HG03520 (cell line): ENCODE data around the gene TRAF5.
"Not testable (repeated sequence)": the region's sequence is repeated elsewhere in the genome, so short reads cannot be mapped to it uniquely, and the experiment has no call there.

ENCODE experiments used
- ATAC-seq: cut with Tn5 transposase; IDR thresholded peaks from one replicate; pipeline ENCODE4 v1.9.1; 2021; ENCODE audit warnings: mild to moderate bottlenecking, moderate library complexity; ENCODE audit not compliant: unreplicated experiment

Gene TRAF5

DNA sequence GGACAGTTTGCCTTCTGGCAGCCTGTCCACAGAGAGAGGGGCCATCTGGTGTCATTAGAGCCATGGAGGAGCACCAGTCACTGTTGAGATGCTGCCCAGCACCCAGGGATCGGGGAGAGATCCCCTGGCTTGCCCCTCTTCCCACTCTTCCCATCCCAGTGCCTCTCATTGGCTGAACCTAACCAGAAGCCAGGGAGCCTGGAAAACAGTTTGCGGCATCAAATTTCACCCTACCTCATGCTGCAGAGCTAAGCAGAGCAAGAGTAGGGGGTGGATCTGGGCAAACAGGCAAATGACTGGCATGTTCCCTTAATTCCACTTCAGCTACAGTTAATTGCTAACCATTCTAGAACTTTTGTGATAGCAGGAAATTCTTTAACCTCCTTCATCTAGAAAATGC lies 19.1 kb downstream of the TRAF5 start:
- no peak for ATAC-seq

DNA sequence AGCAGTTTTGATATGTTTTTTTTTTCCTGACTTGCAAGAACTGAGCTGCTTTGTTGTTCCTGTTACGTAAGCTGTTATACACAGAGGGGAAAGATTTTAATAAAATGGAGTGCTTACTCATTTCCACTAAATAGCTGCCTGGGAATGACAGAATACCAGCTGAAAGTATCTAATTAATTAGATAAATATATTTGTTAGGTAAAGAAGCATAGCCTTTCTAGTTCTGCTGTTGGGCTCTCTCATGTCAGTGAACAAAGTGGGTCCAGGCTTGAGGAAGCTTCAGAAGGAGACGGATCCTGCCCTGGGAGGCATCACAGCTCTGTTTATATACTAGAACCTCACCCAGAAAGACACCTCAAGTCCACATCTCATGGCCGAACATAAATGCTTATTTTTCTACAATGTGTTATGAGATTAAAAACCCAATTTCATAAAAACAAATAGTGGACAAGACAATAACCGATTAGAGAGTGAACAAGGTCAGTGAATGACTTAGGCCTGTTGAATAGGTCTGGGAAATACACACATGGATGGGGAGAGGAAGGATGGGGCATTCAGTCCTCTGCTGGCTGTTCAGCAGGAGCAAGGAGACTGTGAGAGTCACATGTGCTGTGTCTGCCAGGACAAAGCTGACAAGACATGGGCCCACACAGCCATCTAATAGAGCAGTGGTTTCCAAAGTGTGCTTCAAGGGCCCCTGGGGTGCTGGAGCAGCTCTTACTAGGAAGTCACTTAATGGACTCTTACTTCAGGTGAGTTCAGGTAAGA lies 20.6 kb downstream of the TRAF5 start:
- no peak for ATAC-seq

DNA sequence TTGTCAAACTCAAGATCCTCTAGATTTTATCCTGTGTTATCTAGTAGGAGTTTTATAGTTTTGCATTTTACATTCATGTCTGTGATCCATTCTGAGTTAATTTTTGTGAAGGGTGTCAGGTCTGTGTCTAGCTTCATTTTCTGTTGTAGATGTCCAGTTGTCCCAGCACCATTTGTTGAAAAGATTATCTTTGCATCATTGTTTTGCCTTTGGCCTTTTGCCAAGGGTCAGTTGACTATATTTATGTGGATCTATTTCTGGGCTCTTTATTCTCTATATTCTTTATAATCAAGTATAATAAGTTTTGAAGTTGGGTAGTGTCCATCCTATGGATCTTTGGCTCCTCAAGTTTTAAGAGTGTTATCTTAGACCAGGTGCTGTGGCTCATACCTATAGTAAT lies 21.9 kb downstream of the TRAF5 start:
- no peak for ATAC-seq

DNA sequence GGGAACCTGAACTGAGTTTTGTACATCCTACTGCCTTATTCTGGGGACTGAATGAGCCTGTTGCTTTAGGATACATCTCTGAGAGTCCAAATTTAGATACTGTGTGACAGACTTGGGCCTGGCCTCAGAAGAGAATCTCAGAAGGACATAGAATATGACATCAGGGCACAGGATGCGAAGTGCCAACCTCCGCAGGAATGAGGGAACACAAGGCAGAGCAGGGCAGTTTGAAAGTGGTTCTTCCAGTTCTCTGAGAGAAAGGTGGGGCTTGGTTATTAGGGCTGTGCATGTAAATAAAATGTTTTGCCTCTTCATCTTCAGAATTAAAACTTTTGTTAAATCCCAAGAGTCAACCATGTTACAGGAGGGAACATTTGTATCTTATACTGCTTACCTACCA lies 23.1 kb downstream of the TRAF5 start:
- no peak for ATAC-seq

DNA sequence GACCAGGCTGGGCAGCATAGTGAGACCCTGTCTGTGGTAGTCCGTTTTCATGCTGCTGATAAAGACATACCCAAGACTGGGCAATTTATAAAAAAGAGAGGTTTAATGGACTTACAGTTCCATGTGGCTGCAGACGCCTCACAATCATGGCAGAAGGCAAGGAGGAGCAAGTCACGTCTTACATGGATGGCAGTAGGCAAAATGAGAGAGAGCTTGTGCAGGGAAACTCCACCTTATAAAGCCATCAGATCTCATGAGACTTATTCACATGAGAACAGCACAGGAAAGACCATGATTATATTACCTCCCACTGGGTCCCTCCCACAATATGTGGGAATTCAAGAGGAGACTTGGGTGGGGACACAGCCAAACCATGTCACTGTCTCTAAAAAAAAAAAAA lies 25.4 kb downstream of the TRAF5 start:
- ATAC-seq: not testable (repeated sequence)

DNA sequence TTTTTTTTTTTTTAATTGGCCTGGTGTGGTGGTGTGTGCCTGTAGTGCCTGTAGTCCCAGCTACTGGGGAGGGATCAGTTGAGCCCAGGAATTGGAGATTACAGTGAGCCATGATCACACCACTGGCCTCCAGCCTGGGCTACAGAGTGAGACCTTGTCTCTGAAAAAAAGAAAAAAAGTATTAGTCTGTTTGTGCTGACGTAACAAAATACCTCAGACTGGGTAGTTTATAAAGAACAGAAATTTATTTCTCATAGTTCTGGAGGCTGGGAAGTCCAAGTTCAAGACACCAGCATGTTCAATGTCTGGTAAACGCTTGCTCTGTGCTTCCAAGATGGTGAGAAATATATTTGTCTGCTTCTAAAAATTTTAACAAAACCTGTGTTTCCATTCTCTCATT lies 25.8 kb downstream of the TRAF5 start:
- ATAC-seq: no peak

DNA sequence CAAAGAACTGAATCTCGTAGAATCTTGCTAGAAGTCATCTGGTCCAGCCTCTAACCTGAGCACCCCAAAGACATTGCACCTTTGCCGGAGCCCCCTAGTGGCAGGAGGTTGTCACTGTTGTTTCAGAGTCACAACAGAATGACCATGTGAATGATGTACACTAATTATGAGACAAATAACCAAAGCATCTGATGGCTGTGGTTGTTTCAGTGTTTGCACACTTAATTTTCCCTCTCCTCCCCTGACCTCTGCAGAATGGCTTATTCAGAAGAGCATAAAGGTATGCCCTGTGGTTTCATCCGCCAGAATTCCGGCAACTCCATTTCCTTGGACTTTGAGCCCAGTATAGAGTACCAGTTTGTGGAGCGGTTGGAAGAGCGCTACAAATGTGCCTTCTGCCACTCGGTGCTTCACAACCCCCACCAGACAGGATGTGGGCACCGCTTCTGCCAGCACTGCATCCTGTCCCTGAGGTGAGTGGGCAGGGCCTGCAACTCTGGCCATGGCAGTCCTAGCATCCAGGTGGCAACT lies 26.4 kb downstream of the TRAF5 start:
- ATAC-seq: peak; percentile 81

DNA sequence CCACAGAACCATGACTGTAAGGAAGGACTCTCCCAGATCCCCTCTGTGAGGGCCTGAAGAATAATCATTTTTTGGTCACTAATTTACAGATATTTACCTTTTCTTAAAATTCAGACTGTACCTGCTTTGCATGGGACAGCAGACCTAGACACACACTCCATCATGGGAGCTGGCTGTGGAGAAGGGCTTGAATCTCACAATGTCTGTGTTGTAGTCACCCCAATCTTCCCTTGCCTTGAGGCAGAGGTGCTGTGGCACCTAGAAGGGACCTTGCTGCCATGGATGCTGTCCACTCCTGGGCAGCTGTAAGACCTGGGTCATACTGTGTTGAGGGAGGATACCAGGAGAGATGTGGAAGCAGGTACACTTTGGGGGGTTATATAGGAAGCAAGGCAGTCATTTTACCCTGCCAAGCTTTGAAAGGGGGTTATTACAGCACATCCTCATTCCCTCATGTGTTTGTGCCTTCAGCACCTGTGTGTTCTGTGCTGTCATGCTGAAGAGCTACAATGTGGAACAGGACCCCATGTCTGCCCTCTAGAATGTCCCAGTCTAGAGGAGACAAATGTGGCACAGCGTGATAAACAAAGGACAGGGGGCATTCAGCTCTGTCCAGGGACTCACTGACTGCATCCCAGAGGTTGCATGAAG lies 27.1 kb downstream of the TRAF5 start:
- ATAC-seq: no peak

DNA sequence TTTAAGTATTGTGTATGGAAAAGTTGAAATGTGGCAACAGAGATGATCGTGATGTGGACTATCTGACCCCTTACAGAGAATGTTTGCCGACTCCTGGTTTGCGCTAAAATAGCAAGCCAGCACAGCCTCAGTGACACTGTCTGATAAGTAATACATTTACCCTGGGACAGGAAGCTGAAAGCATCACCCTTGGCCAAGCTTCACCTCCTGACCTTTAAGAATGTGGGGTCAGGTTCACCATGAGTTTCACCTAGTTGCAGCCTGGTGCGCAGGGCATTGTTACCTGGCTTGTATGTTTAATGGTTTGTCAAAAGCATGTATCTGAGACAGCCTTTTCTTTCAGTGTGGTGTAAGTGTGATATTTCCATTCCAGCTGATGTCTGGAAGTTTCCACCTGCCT lies 29.2 kb downstream of the TRAF5 start:
- ATAC-seq: no peak

DNA sequence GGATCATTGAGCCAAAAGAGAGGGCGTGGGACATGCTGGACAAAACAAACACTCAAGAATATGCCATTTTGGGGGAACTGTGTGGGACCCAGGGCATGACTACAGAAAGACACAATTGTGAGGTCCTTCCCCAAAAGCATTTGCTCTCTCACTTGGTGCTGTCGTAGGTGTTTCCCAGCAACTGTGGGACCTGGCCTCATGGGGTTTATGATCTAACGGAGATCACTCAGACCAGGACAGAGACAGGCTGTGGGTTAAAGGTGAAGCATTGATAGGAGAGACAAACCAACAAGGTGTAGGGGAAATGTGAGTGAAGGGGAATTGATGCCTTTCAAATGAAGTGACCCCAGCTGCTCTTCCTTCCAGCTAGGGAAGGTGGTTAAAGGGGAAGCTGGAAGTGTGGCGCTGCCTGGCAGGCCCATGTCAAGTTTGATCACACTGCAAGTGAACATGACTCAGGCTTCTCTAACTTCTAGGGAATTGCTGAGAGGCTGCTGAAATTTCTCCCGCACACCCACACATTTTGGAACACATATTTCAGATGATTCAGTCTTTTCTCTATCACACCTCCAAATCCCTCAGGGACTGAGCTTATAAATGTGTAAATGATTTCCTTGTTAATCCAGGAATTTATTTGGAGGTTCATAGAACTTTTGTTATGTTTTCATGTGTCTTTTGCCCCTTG lies 30.2 kb downstream of the TRAF5 start:
- ATAC-seq: no peak

DNA sequence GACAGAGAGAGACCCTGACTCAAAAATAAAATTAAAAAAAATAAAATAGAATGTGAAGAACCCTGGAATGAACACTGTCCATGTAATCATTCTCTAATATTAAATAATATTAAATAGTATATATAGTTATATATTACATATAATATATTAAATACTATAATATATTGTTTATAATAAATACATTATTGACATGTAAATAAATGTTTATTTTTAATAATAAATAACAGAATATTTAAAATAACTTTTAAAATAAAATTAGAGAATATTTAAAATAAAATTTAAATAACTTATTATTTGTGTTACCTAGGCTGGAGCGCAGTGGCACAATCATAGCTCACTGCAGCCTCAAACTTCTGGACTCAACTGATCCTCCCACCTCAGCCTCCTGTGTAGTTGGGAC lies 32.1 kb downstream of the TRAF5 start:
- no peak for ATAC-seq

DNA sequence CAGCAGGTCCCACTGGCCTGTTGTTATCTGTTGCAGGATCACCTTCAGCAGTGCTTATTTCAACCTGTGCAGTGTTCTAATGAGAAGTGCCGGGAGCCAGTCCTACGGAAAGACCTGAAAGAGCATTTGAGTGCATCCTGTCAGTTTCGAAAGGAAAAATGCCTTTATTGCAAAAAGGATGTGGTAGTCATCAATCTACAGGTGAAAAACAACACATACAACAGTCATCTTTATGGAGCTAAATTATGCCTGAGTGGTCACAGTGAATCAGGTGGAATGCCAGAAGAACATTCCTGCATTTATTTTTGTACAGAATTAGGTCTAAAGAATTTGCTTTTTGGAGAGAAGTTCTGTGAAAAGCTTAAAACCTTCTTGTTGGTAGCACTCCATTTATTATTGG lies 33.2 kb downstream of the TRAF5 start:
- no peak for ATAC-seq

DNA sequence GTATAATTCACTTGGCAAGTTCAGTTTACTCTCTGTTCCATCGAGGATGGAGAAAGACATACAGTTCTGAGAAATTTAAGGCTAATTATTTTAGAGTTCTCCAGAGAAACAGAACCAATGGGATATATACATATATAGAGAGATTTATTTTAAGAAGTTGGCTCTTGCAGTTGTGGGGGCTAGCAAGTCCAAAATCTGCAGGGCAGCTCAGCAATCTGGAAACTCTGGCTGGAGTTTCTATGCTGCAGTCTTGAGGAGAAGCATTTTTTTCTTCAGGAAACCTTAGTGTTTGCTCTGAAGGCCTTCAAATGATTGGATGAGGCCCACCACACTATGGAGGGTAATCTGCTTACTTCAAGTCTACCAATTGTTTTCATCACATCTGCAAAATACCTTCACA lies 34.6 kb downstream of the TRAF5 start:
- no peak for ATAC-seq

DNA sequence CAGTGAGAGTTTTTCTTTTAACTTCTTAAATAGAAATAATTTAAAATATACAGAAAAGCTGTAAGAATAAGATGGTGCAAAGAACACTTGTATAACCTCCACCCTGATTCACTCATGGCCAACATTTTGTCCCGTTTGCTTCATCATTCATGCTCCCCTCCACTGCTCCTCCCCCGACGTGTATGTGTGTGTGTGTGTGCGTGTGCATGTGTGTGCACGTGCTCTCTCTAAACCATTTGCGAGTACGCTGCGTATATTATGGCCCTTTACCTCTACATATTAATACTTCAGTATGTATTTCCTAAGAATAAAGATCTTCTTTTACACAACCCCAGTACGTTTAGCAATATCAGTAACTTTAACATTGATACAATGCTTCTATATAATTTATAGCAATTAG lies 43.0 kb downstream of the TRAF5 start:
- ATAC-seq: no peak

DNA sequence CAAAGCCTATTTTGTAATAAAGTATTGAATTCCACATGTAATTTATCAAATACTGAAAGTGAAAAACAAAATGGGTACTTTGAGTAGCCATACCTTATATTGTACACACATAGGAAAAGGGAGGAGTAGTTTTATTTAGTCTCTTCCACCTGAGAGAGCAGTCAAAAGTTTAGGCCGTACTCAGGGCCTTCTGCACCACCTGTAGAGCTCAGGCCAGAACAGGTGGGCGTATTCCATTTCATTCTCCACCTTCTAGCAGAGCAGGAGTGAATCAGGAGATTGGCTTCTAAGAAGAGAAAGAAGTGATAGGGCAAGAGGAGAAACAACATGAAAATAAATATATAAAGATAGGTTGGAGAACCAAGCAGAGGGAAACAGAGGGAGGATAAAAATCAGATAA lies 44.0 kb downstream of the TRAF5 start:
- no peak for ATAC-seq

DNA sequence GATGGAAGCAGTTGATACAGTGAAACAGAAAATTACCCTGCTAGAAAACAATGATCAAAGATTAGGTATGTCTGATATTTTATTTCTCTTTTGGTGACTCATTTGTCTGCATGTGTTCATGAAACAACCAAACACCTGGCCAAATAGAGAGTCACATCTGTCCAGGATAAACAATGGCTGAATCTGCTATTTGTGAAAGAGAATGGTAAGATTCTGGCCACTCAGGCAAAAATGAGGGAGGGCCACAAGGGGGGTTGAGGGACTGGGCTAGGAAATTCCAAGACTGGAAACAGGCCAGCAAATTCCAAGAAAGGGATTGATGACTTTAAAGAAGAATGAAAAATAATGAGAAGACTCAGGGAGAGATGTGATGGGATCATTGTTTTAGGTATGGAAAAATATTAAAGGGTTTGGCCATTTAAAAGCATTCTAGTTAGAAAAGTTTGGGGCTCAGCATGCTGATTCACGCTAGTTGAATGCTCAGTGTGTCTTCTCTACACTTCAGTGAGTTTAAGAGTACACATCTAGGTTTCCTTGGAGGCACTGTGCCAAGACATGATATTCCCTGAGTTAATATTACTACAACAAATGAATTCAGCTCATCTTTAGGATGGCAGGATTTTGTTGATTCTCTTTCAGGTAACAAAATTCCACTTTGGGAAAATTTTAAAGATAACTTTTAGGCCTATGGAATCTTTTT lies 44.9 kb downstream of the TRAF5 start:
- no peak for ATAC-seq

DNA sequence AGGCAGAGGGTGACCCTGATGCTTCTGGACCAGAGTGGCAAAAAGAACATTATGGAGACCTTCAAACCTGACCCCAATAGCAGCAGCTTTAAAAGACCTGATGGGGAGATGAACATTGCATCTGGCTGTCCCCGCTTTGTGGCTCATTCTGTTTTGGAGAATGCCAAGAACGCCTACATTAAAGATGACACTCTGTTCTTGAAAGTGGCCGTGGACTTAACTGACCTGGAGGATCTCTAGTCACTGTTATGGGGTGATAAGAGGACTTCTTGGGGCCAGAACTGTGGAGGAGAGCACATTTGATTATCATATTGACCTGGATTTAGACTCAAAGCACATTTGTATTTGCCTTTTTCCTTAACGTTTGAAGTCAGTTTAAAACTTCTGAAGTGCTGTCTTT lies 45.8 kb downstream of the TRAF5 start:
- no peak for ATAC-seq

DNA sequence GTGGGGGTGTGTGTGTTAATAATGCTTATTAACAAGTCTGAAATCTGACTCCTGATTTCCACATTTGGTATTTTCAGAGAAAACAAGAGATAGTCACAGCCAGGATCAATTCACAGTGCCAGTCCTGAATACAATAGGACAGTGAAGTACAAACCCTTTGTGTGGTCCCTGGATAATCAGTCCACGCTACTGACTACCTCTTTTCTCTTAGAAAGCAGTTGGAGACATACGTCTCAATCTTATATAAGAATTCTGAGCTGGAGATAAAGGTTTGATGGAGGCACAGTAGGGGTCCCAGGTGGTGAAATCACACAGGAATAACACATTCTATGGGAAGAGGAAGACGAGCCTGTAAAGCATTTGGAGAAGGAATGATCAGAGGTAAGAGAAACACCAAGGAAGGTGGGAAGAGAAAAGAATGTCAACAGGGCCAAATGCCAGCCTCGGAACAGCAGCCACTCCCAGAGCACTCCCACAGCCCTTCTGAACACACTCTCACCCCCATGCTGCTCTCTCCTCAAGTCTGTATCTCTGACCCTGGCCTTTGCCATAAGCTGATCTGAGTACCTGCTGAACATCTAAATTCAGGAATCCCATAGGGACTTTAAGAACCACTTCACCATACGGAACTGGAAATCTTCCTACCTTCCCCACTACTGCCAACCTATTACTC lies 48.6 kb downstream of the TRAF5 start:
- no peak for ATAC-seq

DNA sequence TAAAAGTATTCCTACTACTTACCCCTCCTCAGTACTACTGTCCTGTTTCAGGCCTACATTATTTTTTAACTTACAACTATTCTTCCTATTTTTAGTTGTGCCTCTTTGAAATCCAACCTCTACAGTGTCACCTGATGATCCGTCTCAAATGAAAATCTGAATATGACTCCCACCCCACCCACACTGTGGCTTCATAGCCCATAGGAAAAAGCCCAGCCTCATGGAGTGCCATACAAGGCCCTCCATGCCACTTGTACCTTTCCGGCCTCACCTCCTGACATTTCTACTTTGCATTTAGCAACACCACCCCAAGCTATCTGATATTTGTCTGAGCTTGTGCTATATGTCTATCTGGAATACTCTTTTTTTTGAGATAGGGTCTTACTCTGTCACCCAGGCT lies 49.3 kb downstream of the TRAF5 start:
- ATAC-seq: no peak

DNA sequence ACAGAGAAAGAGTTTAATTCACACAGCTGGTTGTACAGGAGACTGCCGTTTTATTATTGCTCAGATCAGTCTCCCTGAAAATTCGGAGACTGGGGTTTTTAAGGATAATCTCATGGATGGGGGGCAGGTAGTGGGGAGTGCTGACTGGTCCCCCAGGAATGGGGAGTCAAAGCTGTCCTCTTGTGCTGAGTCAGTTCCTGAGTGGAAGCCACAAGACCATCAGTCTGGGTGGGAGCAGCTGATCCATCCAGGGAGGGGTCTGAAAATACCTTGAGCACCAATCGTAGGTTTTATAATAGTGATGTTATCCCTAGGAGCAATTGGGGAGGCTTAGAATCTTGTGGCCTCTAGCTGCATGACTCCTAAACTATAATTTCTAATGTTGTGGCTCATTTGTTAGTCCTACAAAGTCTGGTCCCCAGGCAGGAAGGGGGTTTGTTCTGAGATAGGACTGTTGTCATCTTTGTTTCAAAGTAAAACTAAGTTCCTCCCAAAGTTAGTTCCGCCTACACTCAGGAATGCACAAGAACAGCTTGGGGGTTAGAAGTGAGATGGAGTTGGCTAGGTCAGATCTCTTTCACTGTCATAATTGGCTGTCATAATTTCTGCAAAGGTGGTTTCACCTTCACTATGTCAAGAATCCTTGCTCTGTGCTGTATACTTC lies 50.3 kb downstream of the TRAF5 start:
- no peak for ATAC-seq
